ENCODE measurements around the gene ATG9B. TPM values are rescaled to one million over a fixed set of nuclear protein-coding genes. Genes with fewer than 3 reads are reported as not detected.

Gene ATG9B
- polyA plus RNA-seq, 2 of the 4 experiments (the other 2 are of a cell fraction), result 0.06 to 0.23 TPM

DNA sequence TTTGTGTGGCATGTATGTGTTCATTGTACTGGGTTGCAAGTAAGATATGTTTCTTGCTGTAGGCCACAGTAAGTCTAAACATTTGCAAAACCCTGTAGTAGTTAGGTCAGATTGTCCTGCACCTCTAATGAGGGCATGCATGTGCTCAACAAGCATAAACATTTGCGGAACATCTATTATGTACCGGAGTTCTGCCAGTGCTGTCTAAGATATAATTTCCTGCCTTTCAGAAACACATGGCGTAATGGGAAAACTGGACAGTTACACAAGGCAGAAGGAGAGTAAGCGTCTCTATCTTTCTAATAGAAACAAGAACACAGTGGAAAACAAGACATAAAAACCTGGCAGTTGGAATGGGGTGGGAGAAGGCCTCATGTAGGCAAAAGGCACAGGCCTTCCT is 6.7 kb upstream of the ATG9B start:
- 93% methylated on average over 4 of the region's 4 CpGs for WGBS (ENCODE audit: missing lambda C conversion rate)
- H3K4me2 ChIP-seq, result no peak overlapping the region
- TF ChIP-seq CHD4 (IDR thresholded peaks at IDR 0.05; ENCODE audit: borderline replicate concordance), result no peak
- no peak for TF ChIP-seq TFCP2L1 (CRISPR knock-in tag; IDR thresholded peaks at IDR 0.05)
- no peak for TF ChIP-seq HOXA7 (CRISPR knock-in tag; IDR thresholded peaks at IDR 0.05)
- TF ChIP-seq FOSL2 (IDR thresholded peaks at IDR 0.05), result no peak
- TF ChIP-seq FOSL2 (CRISPR knock-in tag; IDR thresholded peaks at IDR 0.05), result no peak
- no peak for TF ChIP-seq JUN (IDR thresholded peaks at IDR 0.05)
- TF ChIP-seq RAD21 (conservative IDR thresholded peaks at IDR 0.05 in 1 of 2, IDR thresholded peaks at IDR 0.05 in 1 of 2), result no peak
- no peak for TF ChIP-seq HDAC2 (IDR thresholded peaks at IDR 0.05)
- DNase-seq (ENCODE audit: low read depth in 1 of 2, low spot score in 1 of 2), result no peak
- ATAC-seq, result no peak
- peaks cover 18% of the 10 kb centered on the region; the same call in 2 of the 3 replicates for H3K4me1 ChIP-seq
- no peak overlapping the region for H3K4me3 ChIP-seq
- FAIRE-seq, result no peak
- H3K9me3 ChIP-seq, result no peaks in the 10 kb centered on the region
- H3K27ac ChIP-seq, result no peak overlapping the region
- ChIA-PET CTCF (interaction anchor here (3.2 to 5.7 kb wide), 2 partner anchors 13 to 80 kb away, joined by 25 to 34 read pairs; no protein-coding TSS in a partner anchor), POLR2A (no interaction called here)

DNA sequence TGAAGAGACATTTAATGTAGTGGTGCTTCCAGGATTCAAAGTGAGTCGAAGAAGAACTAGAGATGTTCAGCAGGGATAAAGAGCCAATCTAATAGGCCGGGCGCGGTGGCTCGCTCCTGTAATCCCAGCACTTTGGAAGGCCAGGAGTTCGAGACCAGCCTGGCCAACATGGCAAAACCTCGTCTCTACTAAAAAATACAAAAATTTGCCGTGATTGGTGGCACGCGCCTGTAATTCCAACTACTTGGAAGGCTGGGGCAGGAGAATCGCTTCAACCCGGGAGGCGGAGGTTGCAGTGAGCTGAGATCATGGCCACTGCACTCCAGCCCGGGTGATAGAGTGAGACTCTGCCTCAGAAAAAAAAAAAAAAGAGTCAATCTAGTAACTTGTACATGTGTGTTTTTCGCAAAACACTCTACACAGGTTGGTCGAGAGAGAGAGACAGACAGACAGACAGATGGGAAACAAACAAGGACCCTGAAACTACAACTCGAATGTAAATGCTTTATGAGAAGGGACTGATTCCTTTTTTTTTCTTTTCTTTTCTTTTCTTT is 4.7 kb upstream of the ATG9B start:
- POLR2A ChIA-PET, result interaction anchor here (1.3 to 1.5 kb wide), 8 partner anchors 10 to 651 kb away, joined by 4 to 15 read pairs (median 5); partner anchors contain the start of genes ABCF2, CDK5 and SLC4A2
- Histone ChIP-seq H3K4me1 (peaks cover 21% of the 10 kb centered on the region; the same call in 2 of the 3 replicates), H3K27ac (peak overlapping the region; percentile 73 to 90), H3K4me3 (peak overlapping the region; percentile 49), H3K4me2 (peak overlapping the region; percentile 96), H3K9me3 (no peaks in the 10 kb centered on the region)
- DNase-seq (ENCODE audit: low read depth in 1 of 2, low spot score in 1 of 2), result no peak
- no peak for FAIRE-seq
- no peak for TF ChIP-seq HOXA7 (CRISPR knock-in tag; IDR thresholded peaks at IDR 0.05)
- 0 out of 2 replicates have a peak, but pooled peaks have one; percentile 50 for TF ChIP-seq TP53 (CRISPR knock-in tag; IDR thresholded peaks at IDR 0.05)
- no peak for TF ChIP-seq RARB (CRISPR knock-in tag; IDR thresholded peaks at IDR 0.05)
- 0 out of 2 replicates have a peak, but pooled peaks have one; percentile 7 for TF ChIP-seq PHF8 (IDR thresholded peaks at IDR 0.05; ENCODE audit: borderline replicate concordance, low read depth)
- 0 out of 2 replicates have a peak, but pooled peaks have one; percentile 77 for TF ChIP-seq CHD4 (IDR thresholded peaks at IDR 0.05; ENCODE audit: borderline replicate concordance)
- 32% methylated on average over 17 of the region's 17 CpGs for WGBS (ENCODE audit: missing lambda C conversion rate)
- ATAC-seq, result no peak
- CTCF ChIA-PET, result interaction anchor here (1.0 to 3.6 kb wide), 18 partner anchors 10 to 95 kb away, joined by 3 to 28 read pairs (median 5); partner anchors contain the start of genes CDK5 and SLC4A2

DNA sequence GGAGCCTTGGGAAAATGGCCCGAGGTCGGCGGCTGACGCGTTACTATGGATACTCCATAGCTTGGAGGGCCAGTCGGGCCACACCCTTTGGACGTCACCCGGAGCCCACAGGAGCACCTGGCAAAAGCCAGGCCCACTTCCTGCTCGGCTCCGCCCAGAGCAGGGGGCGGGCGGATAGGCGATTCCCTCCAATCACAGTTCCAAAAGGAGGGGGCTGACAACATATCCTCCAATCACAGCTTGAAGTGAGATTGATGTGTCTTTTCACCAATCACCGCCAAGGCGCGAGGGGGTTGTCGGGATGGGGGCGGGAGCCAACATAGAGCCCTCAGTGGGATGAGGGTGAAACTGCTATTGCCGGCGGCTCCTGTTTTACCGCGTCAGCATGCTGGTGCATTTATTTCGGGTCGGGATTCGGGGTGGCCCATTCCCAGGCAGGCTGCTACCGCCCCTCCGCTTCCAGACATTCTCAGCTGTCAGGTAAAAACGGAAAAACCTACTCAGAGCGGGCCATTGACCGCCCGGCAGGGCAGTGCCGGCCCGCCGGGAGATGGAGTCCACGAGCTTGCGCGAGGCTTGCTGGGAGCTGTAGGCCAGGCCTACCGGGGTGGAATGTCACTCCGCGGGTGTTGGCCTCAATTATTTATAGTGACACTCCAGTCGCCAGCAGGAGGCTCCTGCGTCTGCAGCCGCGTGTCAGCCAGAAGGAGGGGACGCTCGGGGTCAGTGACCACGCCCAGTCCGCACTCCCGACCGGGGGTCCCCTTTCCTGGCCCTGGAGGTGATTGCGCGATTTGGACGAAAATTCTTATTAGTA is 4.0 kb upstream of the ATG9B start, which contains the start of gene ABCB8:
Gene ABCB8 (plus strand): TSS at position 320 of the 817 bp plus-strand sequence. CDS start 66 bp downstream, at position 386.
- no peaks in the 10 kb centered on the region for H3K9me3 ChIP-seq
- TF ChIP-seq SREBF2 (IDR thresholded peaks at IDR 0.05) (no peak), HOXB5 (CRISPR knock-in tag; IDR thresholded peaks at IDR 0.05) (peak; percentile 38; the same call in 1 of the 2 replicates), FOSB (CRISPR knock-in tag; IDR thresholded peaks at IDR 0.05) (no peak), RAD21 (conservative IDR thresholded peaks at IDR 0.05 in 1 of 2, IDR thresholded peaks at IDR 0.05 in 1 of 2) (peak; percentile 56 to 65), EHF (CRISPR knock-in tag; IDR thresholded peaks at IDR 0.05) (no peak), MAFK (IDR thresholded peaks at IDR 0.05; ENCODE audit: partially characterized antibody) (peak; percentile 88), NFE2L2 (conservative IDR thresholded peaks at IDR 0.05; ENCODE audit: low read length) (no peak), GATA3 (IDR thresholded peaks at IDR 0.05; ENCODE audit: borderline replicate concordance) (peak; percentile 20; the same call in 1 of the 2 replicates), JUN (IDR thresholded peaks at IDR 0.05) (peak; percentile 62 to 84; a peak in 2 of 5 replicates), BHLHE40 (IDR thresholded peaks at IDR 0.05; ENCODE audit: low read depth, low read length) (no peak), RARB (CRISPR knock-in tag; IDR thresholded peaks at IDR 0.05) (no peak), KDM5A (IDR thresholded peaks at IDR 0.05) (peak; percentile 79), RCOR1 (IDR thresholded peaks at IDR 0.05; ENCODE audit: low read depth, low read length) (no peak), SMC3 (IDR thresholded peaks at IDR 0.05) (peak; percentile 72), POLR2A (IDR thresholded peaks at IDR 0.05; ENCODE audit: low read length) (peak; percentile 61)
- TF ChIP-seq, protein P1, sequence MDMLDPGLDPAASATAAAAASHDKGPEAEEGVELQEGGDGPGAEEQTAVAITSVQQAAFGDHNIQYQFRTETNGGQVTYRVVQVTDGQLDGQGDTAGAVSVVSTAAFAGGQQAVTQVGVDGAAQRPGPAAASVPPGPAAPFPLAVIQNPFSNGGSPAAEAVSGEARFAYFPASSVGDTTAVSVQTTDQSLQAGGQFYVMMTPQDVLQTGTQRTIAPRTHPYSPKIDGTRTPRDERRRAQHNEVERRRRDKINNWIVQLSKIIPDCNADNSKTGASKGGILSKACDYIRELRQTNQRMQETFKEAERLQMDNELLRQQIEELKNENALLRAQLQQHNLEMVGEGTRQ (IDR thresholded peaks at IDR 0.05), result no peak; the same call in 1 of the 2 replicates
- TF ChIP-seq, protein P2, sequence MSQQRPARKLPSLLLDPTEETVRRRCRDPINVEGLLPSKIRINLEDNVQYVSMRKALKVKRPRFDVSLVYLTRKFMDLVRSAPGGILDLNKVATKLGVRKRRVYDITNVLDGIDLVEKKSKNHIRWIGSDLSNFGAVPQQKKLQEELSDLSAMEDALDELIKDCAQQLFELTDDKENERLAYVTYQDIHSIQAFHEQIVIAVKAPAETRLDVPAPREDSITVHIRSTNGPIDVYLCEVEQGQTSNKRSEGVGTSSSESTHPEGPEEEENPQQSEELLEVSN (IDR thresholded peaks at IDR 0.05; ENCODE audit: borderline replicate concordance, low read depth), result peak; percentile 9; the same call in 1 of the 2 replicates
- TF ChIP-seq, protein P3, sequence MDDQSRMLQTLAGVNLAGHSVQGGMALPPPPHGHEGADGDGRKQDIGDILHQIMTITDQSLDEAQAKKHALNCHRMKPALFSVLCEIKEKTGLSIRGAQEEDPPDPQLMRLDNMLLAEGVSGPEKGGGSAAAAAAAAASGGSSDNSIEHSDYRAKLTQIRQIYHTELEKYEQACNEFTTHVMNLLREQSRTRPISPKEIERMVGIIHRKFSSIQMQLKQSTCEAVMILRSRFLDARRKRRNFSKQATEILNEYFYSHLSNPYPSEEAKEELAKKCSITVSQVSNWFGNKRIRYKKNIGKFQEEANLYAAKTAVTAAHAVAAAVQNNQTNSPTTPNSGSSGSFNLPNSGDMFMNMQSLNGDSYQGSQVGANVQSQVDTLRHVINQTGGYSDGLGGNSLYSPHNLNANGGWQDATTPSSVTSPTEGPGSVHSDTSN (IDR thresholded peaks at IDR 0.05), result peak; percentile 94
- TF ChIP-seq, protein P4, sequence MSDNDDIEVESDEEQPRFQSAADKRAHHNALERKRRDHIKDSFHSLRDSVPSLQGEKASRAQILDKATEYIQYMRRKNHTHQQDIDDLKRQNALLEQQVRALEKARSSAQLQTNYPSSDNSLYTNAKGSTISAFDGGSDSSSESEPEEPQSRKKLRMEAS (IDR thresholded peaks at IDR 0.05), result peak; percentile 89
- TF ChIP-seq, protein P5, sequence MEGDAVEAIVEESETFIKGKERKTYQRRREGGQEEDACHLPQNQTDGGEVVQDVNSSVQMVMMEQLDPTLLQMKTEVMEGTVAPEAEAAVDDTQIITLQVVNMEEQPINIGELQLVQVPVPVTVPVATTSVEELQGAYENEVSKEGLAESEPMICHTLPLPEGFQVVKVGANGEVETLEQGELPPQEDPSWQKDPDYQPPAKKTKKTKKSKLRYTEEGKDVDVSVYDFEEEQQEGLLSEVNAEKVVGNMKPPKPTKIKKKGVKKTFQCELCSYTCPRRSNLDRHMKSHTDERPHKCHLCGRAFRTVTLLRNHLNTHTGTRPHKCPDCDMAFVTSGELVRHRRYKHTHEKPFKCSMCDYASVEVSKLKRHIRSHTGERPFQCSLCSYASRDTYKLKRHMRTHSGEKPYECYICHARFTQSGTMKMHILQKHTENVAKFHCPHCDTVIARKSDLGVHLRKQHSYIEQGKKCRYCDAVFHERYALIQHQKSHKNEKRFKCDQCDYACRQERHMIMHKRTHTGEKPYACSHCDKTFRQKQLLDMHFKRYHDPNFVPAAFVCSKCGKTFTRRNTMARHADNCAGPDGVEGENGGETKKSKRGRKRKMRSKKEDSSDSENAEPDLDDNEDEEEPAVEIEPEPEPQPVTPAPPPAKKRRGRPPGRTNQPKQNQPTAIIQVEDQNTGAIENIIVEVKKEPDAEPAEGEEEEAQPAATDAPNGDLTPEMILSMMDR (IDR thresholded peaks at IDR 0.05), result peak; percentile 53
- 2% methylated on average over 51 of the region's 53 CpGs for WGBS (ENCODE audit: missing lambda C conversion rate)
- ChIA-PET CTCF (interaction anchor here (1.0 to 3.6 kb wide), 16 partner anchors 10 to 96 kb away, joined by 3 to 28 read pairs (median 5); partner anchors contain the start of genes CDK5 and SLC4A2), POLR2A (interaction anchor here (0.8 to 1.5 kb wide), 10 partner anchors 10 to 650 kb away, joined by 3 to 15 read pairs (median 5); partner anchors contain the start of genes ABCF2, CDK5 and SLC4A2)
- H3K4me2 ChIP-seq, result peak within 1 kb of the TSS; percentile 96
- peak within 1 kb of the TSS; percentile 73 to 90 for H3K27ac ChIP-seq
- peak; percentile 95 to 96 for ATAC-seq
- FAIRE-seq, result peak; percentile 68
- peaks cover 21% of the 10 kb centered on the region; the same call in 2 of the 3 replicates for H3K4me1 ChIP-seq
- peak; percentile 99 to 100 for DNase-seq (ENCODE audit: low read depth in 1 of 2, low spot score in 1 of 2)
- H3K4me3 ChIP-seq, result peak within 1 kb of the TSS; percentile 49

All from A549 (cell line).